DMS79 (cell line): ENCODE results near the gene REXO1.

ENCODE experiments used
- DNase-seq: peaks from one replicate; lab custom pipeline; 2025; lab: John Stamatoyannopoulos, UW

The REXO1 gene

GRCh38 chr19:1790054-1790792 lies 58.1 kb downstream of the REXO1 start:
- no peak for DNase-seq

DNA sequence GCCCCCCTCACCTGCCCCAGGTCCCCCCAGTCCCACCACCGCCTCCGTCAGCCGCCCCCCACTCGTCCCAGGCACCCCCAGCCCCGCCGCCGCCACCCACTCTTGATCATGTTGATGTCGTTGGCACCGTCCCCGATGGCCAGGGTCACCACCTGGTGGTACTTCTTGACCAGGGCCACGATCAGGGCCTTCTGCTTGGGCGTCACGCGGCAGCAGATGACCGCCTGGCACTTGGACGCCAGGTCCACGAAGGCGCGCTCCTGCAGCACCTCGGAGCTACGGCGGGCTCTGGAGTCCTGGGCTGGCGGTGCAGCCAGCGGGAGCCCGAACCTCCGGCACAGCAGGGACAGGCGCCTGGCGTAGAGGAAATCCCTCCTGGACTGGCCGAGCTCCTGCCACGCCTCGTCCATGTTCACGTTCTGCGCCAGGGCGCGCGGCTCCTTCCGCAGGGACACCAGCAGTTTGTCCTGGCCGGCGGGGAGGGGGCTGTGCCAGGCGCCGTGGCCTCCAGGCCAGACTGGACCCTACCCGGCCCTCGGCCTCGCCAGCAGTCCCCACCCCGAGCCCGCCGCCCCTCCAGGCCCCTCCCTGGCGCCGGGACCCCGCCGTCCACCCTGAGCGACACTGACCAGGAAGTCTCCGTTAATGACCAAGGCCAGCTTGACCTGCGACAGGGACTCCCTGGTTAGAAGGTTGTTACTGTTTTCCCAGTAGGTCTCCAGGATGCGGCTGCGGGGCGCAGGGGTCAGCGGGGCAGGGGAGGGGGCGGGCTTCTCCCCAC lies 58.8 kb downstream of the REXO1 start:
- DNase-seq = no peak

DNA sequence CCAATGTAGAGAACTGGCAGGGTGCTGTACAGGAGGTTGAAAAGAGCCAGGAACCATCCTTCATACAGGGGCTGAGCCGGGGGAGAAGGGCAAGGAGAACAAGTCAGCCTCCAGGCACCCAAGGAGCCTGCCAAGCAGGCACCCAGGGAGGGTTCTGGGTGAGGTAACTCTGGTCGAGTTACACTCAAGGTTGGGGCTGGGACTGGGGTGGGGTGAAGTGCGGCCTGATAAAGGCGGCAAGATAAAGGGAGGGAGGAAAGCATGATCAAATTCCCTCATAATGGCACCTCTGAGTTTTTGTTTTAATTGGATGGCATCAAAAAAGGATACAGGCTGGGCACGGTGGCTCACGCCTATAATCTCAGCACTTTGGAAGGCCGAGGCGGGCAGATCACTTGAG lies 61.2 kb downstream of the REXO1 start:
- no peak for DNase-seq

GRCh38 chr19:1786668-1787067 lies 61.6 kb downstream of the REXO1 start:
- DNase-seq = no peak

- DNase-seq = no peak
Observed at GRCh38 chr19:1785310-1785709, 63.0 kb downstream of the REXO1 start.

- no peak for DNase-seq
Observed at GRCh38 chr19:1783874-1784273, 64.4 kb downstream of the REXO1 start.

- DNase-seq = no peak
Observed at GRCh38 chr19:1783354-1783753, 64.9 kb downstream of the REXO1 start.

DNA sequence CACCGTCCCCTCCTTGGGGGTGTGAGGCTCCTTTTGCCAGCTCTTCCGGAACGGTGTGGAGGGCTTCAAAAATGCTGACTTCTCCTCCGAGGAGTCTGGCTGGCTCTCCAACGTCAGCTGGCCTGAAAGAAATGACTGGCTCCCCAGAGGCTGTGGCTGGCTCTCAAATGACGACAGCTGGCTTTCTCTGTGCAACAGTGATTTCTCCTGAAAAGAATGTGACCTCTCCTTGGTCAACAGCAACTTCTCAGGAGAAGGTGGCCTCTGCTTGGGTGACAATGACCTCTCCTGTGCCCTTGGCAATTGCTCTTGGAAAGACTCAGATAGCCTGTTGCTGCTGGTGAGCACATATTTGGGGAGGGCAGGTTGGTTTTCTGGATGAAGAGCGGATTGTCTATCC lies 65.8 kb downstream of the REXO1 start:
- no peak for DNase-seq

GRCh38 chr19:1780272-1780958 lies 67.9 kb downstream of the REXO1 start:
- no peak for DNase-seq

DNA sequence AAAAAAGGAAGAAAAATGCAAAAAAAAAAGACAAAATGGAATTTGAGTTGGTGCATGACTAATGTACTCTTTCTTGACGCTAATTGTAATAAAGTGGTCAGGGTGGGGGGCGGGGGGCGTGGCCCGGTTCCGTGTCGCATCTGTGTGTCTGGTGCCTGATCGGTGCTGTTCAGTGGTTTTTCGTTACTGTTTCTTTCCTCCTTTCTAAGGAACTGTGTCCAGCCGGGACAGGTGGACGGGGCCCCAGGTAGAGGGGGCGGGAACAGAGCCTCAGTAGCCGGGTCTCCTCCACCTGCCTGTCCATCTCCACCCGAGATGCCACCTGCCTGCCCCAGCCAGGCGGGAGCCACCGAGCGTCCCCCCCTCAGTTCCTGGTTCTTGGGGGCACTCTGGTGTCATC lies 68.7 kb downstream of the REXO1 start:
- no peak for DNase-seq

DNA sequence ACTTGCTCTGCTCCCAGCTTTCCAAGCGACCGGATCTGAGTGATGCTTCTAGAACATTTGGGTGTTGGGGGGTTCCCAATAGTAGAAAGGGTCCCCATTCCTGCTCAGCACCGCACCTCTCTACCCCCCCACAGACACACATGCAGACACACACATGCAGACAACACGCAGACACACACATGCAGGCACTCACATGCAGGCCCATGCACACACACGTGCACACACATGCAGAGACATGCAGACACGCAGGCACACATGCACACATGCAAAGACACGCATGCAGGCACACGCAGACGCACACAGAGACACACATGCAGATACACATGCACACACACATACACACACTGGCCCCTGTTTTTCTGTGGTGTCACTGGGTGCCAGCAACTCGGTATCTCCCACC lies 71.1 kb downstream of the REXO1 start:
- no peak for DNase-seq

- DNase-seq = no peak
Observed at GRCh38 chr19:1776606-1777147, 71.6 kb downstream of the REXO1 start.

GRCh38 chr19:1775951-1776605 lies 72.2 kb downstream of the REXO1 start:
- DNase-seq = no peak

DNA sequence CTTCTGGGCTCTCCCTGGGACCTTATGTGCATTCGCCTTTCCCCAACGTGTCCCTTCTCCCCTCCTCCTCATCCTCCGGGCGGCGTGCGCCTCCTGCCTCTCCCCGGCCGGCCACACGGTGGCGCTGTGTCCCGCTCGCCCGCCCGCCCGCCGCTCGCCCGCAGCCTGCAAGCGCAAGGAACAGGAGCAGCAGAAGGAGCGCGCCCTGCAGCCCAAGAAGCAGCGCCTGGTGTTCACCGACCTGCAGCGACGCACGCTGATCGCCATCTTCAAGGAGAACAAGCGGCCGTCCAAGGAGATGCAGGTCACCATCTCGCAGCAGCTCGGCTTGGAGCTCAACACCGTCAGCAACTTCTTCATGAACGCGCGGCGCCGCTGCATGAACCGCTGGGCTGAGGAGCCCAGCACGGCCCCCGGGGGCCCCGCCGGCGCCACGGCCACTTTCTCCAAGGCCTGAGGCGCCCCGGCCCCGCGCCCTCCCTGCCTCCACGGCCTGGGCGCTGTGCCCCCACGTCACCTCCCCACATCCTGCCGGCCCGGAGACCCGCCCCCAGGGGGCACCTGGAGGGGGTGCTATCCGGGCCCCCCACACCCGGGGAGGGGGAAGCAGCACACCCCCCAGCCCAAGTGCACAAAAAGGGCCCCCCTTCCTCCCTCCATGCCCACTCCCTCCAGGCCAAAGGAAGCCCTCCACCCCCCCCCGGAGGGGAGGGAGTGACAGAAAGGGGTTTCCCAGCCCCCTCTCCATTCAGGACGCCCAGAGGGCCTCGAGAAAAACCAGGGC lies 73.1 kb downstream of the REXO1 start:
- DNase-seq = no peak

DNA sequence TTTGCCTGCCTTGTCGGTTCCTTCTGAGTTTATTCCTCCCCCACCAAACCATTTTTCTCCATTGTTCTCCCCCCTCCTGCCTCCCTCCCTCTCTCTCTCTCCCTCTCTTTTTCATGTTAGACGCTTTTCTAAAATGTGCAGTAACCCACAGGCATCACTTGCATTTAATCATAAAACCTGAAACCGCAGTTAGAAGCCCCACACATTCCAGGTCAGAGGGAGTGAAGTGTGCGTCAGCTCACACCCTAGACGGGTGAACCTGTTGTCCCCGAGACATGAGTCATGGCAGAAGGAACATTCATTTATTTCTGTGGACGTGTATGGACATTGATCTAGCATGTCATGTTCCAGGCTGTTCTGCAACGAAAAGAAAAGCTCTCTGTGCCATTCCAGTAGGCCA lies 75.1 kb downstream of the REXO1 start:
- no peak for DNase-seq

GRCh38 chr19:1770866-1771576 lies 77.3 kb downstream of the REXO1 start:
- DNase-seq = no peak

DNA sequence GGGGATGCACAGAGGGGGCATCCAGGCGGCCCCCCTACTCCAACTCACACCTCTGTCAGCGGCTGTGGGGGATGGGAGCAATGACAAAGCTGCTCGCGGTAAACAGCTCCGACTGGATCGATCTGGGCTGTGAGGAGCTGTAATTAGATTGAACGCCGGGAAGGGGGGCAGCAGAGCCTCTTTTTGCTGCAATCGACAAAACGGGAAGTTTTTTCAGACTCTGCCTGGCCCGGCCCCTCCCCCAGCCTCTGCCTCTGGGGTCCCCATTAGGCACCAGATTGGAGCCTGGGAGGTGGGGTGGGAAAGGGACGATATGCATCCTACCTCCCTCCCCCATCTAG lies 78.7 kb downstream of the REXO1 start:
- no peak for DNase-seq

GRCh38 chr19:1768918-1769644 lies 79.2 kb downstream of the REXO1 start:
- no peak for DNase-seq

GRCh38 chr19:1768248-1768647 lies 80.0 kb downstream of the REXO1 start:
- DNase-seq = no peak

GRCh38 chr19:1767464-1767933 lies 80.8 kb downstream of the REXO1 start:
- no peak for DNase-seq
